Astrocyte of the cerebellum (primary cell): ENCODE measurements around the gene MAPK13.

Experiments
- DNase-seq: peaks from one replicate; pipeline ENCODE4 v3.0.0-alpha.2; 2011; ENCODE audit warnings: low read depth
- H3K4me3 ChIP-seq: 2 replicates; pipeline ENCODE4 v1.5.1; 2011; ENCODE audit warnings: mild to moderate bottlenecking, low read depth, low read length, moderate library complexity
- CTCF ChIP-seq: IDR thresholded peaks from 2 replicates; pipeline ENCODE4 v1.5.1; 2012; ENCODE audit warnings: low read length, low read depth, moderate library complexity, mild to moderate bottlenecking; ENCODE audit errors: missing control alignments
- in situ Hi-C: cut with HindIII; loops from 2 replicates; pipeline ENCODE4 v1.10.0; 2017; ENCODE audit warnings: low sequenced_read_pairs

The MAPK13 gene

GRCh38 chr6:36119209-36119608 is 11.1 kb upstream of the MAPK13 start:
- no peak overlapping the region for H3K4me3 ChIP-seq
- in situ Hi-C loops, result no loop called here
- DNase-seq, result no peak
- TF ChIP-seq CTCF, result no peak

GRCh38 chr6:36120018-36120417 is 10.3 kb upstream of the MAPK13 start:
- in situ Hi-C loops, result no loop called here
- no peak overlapping the region for H3K4me3 ChIP-seq
- DNase-seq, result no peak
- TF ChIP-seq CTCF, result no peak

- in situ Hi-C loops, result no loop called here
- no peak overlapping the region for H3K4me3 ChIP-seq
- DNase-seq, result no peak
- TF ChIP-seq CTCF, result no peak
These were observed 9.8 kb upstream of the MAPK13 start for GRCh38 chr6:36120539-36120938.

- in situ Hi-C loops, result no loop called here
- no peak overlapping the region for H3K4me3 ChIP-seq
- DNase-seq, result no peak
- no peak for TF ChIP-seq CTCF
These were observed 9.1 kb upstream of the MAPK13 start for GRCh38 chr6:36120979-36121786.

GRCh38 chr6:36121787-36122494 is 8.4 kb upstream of the MAPK13 start:
- in situ Hi-C loops, result no loop called here
- no peak for TF ChIP-seq CTCF
- H3K4me3 ChIP-seq, result no peak overlapping the region
- no peak for DNase-seq

GRCh38 chr6:36122495-36123269 is 7.6 kb upstream of the MAPK13 start:
- DNase-seq, result no peak
- no peak for TF ChIP-seq CTCF
- in situ Hi-C loops, result no loop called here
- no peak overlapping the region for H3K4me3 ChIP-seq
